ENCODE measurements around the gene HHATL.

GRCh38 chr3:42653303-42653559 lies 49.4 kb downstream of the HHATL start:
- no peak for TF ChIP-seq POLR2A (IDR thresholded peaks at IDR 0.05; ENCODE audit: low read length)
- no peak for TF ChIP-seq GATA1 (IDR thresholded peaks at IDR 0.05; ENCODE audit: low read depth, low read length)

Data from erythroblast (primary cell).